Nephron progenitor cell (in vitro differentiated cells): ENCODE measurements around the gene ZRANB2.

Experiments used
- DNase-seq: peaks from one replicate; pipeline ENCODE4 v3.0.0; 2021
- H3K27ac Mint-ChIP-seq: 2 replicates; pipeline ENCODE4 v1.8.0; 2021; ENCODE audit warnings: mild to moderate bottlenecking, moderate library complexity, mixed read lengths
- H3K27me3 Mint-ChIP-seq: 2 replicates; pipeline ENCODE4 v1.8.0; 2021; ENCODE audit warnings: mild to moderate bottlenecking, low read depth, mixed read lengths; ENCODE audit not compliant: poor library complexity
- H3K36me3 Mint-ChIP-seq: 2 replicates; pipeline ENCODE4 v1.8.0; 2021; ENCODE audit warnings: low read depth, mixed read lengths
- H3K4me1 Mint-ChIP-seq: 2 replicates; pipeline ENCODE4 v1.8.0; 2021; ENCODE audit warnings: mixed read lengths
- H3K4me3 Mint-ChIP-seq: 2 replicates; pipeline ENCODE4 v1.8.0; 2021; ENCODE audit warnings: mild to moderate bottlenecking, moderate library complexity, mixed read lengths
- H3K9me3 Mint-ChIP-seq: 2 replicates; pipeline ENCODE4 v1.8.0; 2021; ENCODE audit warnings: mild to moderate bottlenecking, moderate library complexity, mixed read lengths
- CTCF ChIP-seq: fragments of 200-600 bp; sonication (generic); IDR thresholded peaks from 2 replicates; pipeline ENCODE4 v1.5.0; 2021; ENCODE audit warnings: antibody characterized with exemption

ZRANB2 gene

DNA sequence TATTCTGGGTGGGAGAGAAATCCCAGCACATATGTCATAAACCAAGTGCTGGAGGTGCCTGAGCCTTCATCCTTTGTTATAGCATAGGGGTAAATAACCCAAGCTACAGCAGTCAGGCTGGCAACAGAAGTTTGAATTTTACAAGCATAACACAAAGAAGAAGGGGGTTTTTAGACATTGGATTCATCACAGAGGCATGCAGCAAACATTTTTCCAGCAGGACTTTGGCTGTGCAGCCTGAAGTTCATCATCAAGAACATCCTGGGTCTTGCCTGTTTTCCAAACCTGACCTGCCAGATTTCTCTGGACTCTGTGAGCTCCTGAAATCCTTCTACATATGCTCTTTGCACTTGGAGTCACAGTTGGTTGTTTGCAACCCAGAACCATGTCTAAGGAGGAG lies 49.4 kb downstream of the ZRANB2 start:
- no peak overlapping the region for H3K27ac Mint-ChIP-seq
- no peaks in the 10 kb centered on the region for H3K36me3 Mint-ChIP-seq
- H3K9me3 Mint-ChIP-seq, result no peaks in the 10 kb centered on the region
- TF ChIP-seq CTCF, result no peak
- DNase-seq, result no peak
- H3K4me3 Mint-ChIP-seq, result no peak overlapping the region
- no peaks in the 10 kb centered on the region for H3K27me3 Mint-ChIP-seq
- H3K4me1 Mint-ChIP-seq, result no peaks in the 10 kb centered on the region

DNA sequence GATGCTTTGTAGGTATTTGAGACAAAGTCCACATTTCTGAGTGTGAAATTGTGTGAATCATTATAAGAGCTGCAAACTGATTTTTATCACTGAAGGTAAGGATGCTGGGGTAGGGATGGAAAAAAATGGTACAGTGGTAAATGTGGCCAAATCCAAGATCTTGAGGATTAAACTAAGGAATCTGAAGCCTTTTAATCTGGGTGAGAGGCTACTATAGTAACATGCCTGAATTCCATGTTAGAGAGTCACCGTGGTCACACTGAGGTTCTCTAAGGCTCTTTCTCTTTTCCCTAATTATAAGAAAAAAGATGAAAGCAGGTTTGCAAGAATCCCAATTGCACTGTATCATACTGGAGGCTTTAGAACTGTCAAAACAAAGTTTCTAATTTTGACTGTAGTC lies 50.8 kb downstream of the ZRANB2 start:
- Mint-ChIP-seq H3K36me3 (no peaks in the 10 kb centered on the region), H3K27me3 (no peaks in the 10 kb centered on the region), H3K9me3 (no peaks in the 10 kb centered on the region), H3K4me1 (no peaks in the 10 kb centered on the region), H3K27ac (no peak overlapping the region), H3K4me3 (no peak overlapping the region)
- TF ChIP-seq CTCF, result no peak
- no peak for DNase-seq

DNA sequence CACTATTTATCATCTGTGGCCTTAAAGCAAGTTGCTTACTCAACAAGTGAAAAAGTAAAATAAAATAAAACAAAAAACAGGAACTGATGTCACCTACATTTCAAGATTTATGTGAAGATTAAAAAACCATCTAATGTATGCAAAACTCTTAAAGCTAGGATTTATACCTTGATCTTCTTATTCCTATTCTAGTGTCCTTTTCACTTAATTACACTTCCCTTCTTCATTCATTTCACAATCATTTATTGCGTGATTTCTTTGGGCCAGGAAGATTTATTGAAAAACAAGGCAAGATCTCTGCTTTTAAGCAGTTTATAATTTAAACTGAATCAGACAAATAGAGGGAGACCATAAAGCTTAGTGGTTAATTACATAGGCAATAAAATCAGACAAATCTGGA lies 51.9 kb downstream of the ZRANB2 start:
- Mint-ChIP-seq H3K4me1 (no peaks in the 10 kb centered on the region), H3K27ac (no peak overlapping the region), H3K36me3 (no peaks in the 10 kb centered on the region), H3K27me3 (no peaks in the 10 kb centered on the region), H3K9me3 (no peaks in the 10 kb centered on the region), H3K4me3 (no peak overlapping the region)
- DNase-seq, result no peak
- no peak for TF ChIP-seq CTCF

GRCh38 chr1:71027991-71028390 lies 52.8 kb downstream of the ZRANB2 start:
- H3K27me3 Mint-ChIP-seq, result no peaks in the 10 kb centered on the region
- H3K4me3 Mint-ChIP-seq, result no peak overlapping the region
- H3K4me1 Mint-ChIP-seq, result no peaks in the 10 kb centered on the region
- TF ChIP-seq CTCF, result no peak
- H3K36me3 Mint-ChIP-seq, result no peaks in the 10 kb centered on the region
- H3K9me3 Mint-ChIP-seq, result no peaks in the 10 kb centered on the region
- DNase-seq, result no peak
- no peak overlapping the region for H3K27ac Mint-ChIP-seq

GRCh38 chr1:71026093-71026492 lies 54.7 kb downstream of the ZRANB2 start:
- Mint-ChIP-seq H3K27ac (no peak overlapping the region), H3K9me3 (no peaks in the 10 kb centered on the region), H3K4me1 (no peaks in the 10 kb centered on the region), H3K36me3 (no peaks in the 10 kb centered on the region), H3K27me3 (no peaks in the 10 kb centered on the region), H3K4me3 (no peak overlapping the region)
- DNase-seq, result no peak
- no peak for TF ChIP-seq CTCF

- TF ChIP-seq CTCF, result no peak
- DNase-seq, result no peak
- Mint-ChIP-seq H3K27ac (no peak overlapping the region), H3K36me3 (no peaks in the 10 kb centered on the region), H3K27me3 (no peaks in the 10 kb centered on the region), H3K4me1 (no peaks in the 10 kb centered on the region), H3K4me3 (no peak overlapping the region), H3K9me3 (no peaks in the 10 kb centered on the region)
Observed at GRCh38 chr1:71023515-71023914, 57.3 kb downstream of the ZRANB2 start.
